Neuron (in vitro differentiated cells): ENCODE data around the gene PRKCQ.

Experiments used
- H2AFZ ChIP-seq: one replicate; pipeline ENCODE4 v1.6.1; 2013; ENCODE audit warnings: low read depth, mild to moderate bottlenecking, inconsistent platforms, low read length, moderate library complexity
- H3K27me3 ChIP-seq: one replicate; pipeline ENCODE4 v1.6.1; 2013; ENCODE audit warnings: low read length; ENCODE audit not compliant: insufficient read depth
- H3K36me3 ChIP-seq: one replicate; pipeline ENCODE4 v1.6.1; 2013; ENCODE audit warnings: low read length; ENCODE audit not compliant: insufficient read depth
- H3K4me1 ChIP-seq: one replicate; pipeline ENCODE4 v1.6.1; 2013; ENCODE audit warnings: low read length; ENCODE audit not compliant: insufficient read depth
- H3K4me3 ChIP-seq: 2 replicates; pipeline ENCODE4 v1.5.1; 2013; ENCODE audit warnings: mild to moderate bottlenecking, low read length, moderate library complexity
- H3K9me3 ChIP-seq: one replicate; pipeline ENCODE4 v1.6.1; 2013; ENCODE audit warnings: low read length

The PRKCQ gene

GRCh38 chr10:6603142-6604125 is 23.4 kb upstream of the PRKCQ start:
- no peaks in the 10 kb centered on the region for H3K27me3 ChIP-seq
- H3K36me3 ChIP-seq = no peaks in the 10 kb centered on the region
- H3K4me1 ChIP-seq = no peaks in the 10 kb centered on the region
- H2AFZ ChIP-seq = no peak overlapping the region
- H3K4me3 ChIP-seq = no peak overlapping the region
- H3K9me3 ChIP-seq = no peaks in the 10 kb centered on the region

- H3K4me1 ChIP-seq = no peaks in the 10 kb centered on the region
- no peak overlapping the region for H2AFZ ChIP-seq
- H3K27me3 ChIP-seq = no peaks in the 10 kb centered on the region
- H3K36me3 ChIP-seq = no peaks in the 10 kb centered on the region
- no peaks in the 10 kb centered on the region for H3K9me3 ChIP-seq
- H3K4me3 ChIP-seq = no peak overlapping the region
These were observed 22.6 kb upstream of the PRKCQ start for GRCh38 chr10:6602700-6603084.

GRCh38 chr10:6602026-6602699 is 22.1 kb upstream of the PRKCQ start:
- no peaks in the 10 kb centered on the region for H3K36me3 ChIP-seq
- no peak overlapping the region for H2AFZ ChIP-seq
- H3K4me3 ChIP-seq = no peak overlapping the region
- no peaks in the 10 kb centered on the region for H3K27me3 ChIP-seq
- H3K9me3 ChIP-seq = no peaks in the 10 kb centered on the region
- H3K4me1 ChIP-seq = no peaks in the 10 kb centered on the region

GRCh38 chr10:6601246-6601805 is 21.2 kb upstream of the PRKCQ start:
- Histone ChIP-seq H3K4me1 (no peaks in the 10 kb centered on the region), H3K9me3 (no peaks in the 10 kb centered on the region), H2AFZ (no peak overlapping the region), H3K27me3 (no peaks in the 10 kb centered on the region), H3K4me3 (no peak overlapping the region), H3K36me3 (no peaks in the 10 kb centered on the region)

GRCh38 chr10:6600224-6600987 is 20.3 kb upstream of the PRKCQ start:
- no peaks in the 10 kb centered on the region for H3K36me3 ChIP-seq
- no peak overlapping the region for H3K4me3 ChIP-seq
- no peak overlapping the region for H2AFZ ChIP-seq
- no peaks in the 10 kb centered on the region for H3K27me3 ChIP-seq
- H3K9me3 ChIP-seq = no peaks in the 10 kb centered on the region
- H3K4me1 ChIP-seq = no peaks in the 10 kb centered on the region

- H3K4me1 ChIP-seq = no peaks in the 10 kb centered on the region
- no peaks in the 10 kb centered on the region for H3K9me3 ChIP-seq
- H3K27me3 ChIP-seq = no peaks in the 10 kb centered on the region
- no peaks in the 10 kb centered on the region for H3K36me3 ChIP-seq
- H3K4me3 ChIP-seq = no peak overlapping the region
- H2AFZ ChIP-seq = no peak overlapping the region
These were observed 18.6 kb upstream of the PRKCQ start for GRCh38 chr10:6598679-6599078.

GRCh38 chr10:6597478-6597877 is 17.4 kb upstream of the PRKCQ start:
- Histone ChIP-seq H3K4me1 (no peaks in the 10 kb centered on the region), H3K36me3 (no peaks in the 10 kb centered on the region), H3K27me3 (no peaks in the 10 kb centered on the region), H2AFZ (no peak overlapping the region), H3K4me3 (no peak overlapping the region), H3K9me3 (no peaks in the 10 kb centered on the region)

- Histone ChIP-seq H3K4me3 (no peak overlapping the region), H3K36me3 (no peaks in the 10 kb centered on the region), H2AFZ (no peak overlapping the region)
These were observed 15.4 kb upstream of the PRKCQ start for GRCh38 chr10:6595499-6595898.

GRCh38 chr10:6593241-6593671 is 13.2 kb upstream of the PRKCQ start:
- H3K9me3 ChIP-seq = no peaks in the 10 kb centered on the region
- H3K4me3 ChIP-seq = no peak overlapping the region
- peaks cover 3% of the 10 kb centered on the region for H3K4me1 ChIP-seq
- no peaks in the 10 kb centered on the region for H3K36me3 ChIP-seq
- H3K27me3 ChIP-seq = no peaks in the 10 kb centered on the region
- no peak overlapping the region for H2AFZ ChIP-seq

More at GRCh38 chr10:6595499-6595898, 15.4 kb upstream of the PRKCQ start:
- H3K27me3 ChIP-seq = no peaks in the 10 kb centered on the region
- H3K9me3 ChIP-seq = no peaks in the 10 kb centered on the region
- no peaks in the 10 kb centered on the region for H3K4me1 ChIP-seq

- Histone ChIP-seq H3K9me3 (no peaks in the 10 kb centered on the region), H3K4me3 (no peak overlapping the region), H3K27me3 (no peaks in the 10 kb centered on the region), H2AFZ (no peak overlapping the region), H3K36me3 (no peaks in the 10 kb centered on the region), H3K4me1 (peaks cover 4% of the 10 kb centered on the region)
These were observed 12.0 kb upstream of the PRKCQ start for GRCh38 chr10:6592080-6592479.

- Histone ChIP-seq H3K4me3 (no peak overlapping the region), H3K36me3 (no peaks in the 10 kb centered on the region), H3K4me1 (peaks cover 4% of the 10 kb centered on the region), H3K9me3 (no peaks in the 10 kb centered on the region), H3K27me3 (no peaks in the 10 kb centered on the region), H2AFZ (no peak overlapping the region)
These were observed 11.6 kb upstream of the PRKCQ start for GRCh38 chr10:6591668-6592067.

GRCh38 chr10:6590100-6590499 is 10.0 kb upstream of the PRKCQ start:
- Histone ChIP-seq H3K4me3 (no peak overlapping the region), H2AFZ (no peak overlapping the region), H3K4me1 (peaks cover 4% of the 10 kb centered on the region), H3K36me3 (no peaks in the 10 kb centered on the region), H3K9me3 (no peaks in the 10 kb centered on the region), H3K27me3 (no peaks in the 10 kb centered on the region)
